H9 (cell line): Measurements from ENCODE around the gene STS. TPM values are rescaled to one million over a fixed set of nuclear protein-coding genes. Genes with fewer than 3 reads are reported as not detected.

ENCODE experiments used
- DNase-seq: peaks from one replicate; pipeline ENCODE4 v3.0.0-alpha.2; 2017
- H2AFZ ChIP-seq: one replicate; pipeline ENCODE4 v1.6.1; 2013; ENCODE audit warnings: mild to moderate bottlenecking, low read length, control low read depth, moderate library complexity
- H2AK5ac ChIP-seq: 2 replicates; pipeline ENCODE4 v1.6.1; 2013; ENCODE audit warnings: low read length, control low read depth, mixed read lengths; ENCODE audit not compliant: insufficient read length
- H2BK120ac ChIP-seq: one replicate; pipeline ENCODE4 v1.6.1; 2013; ENCODE audit warnings: low read depth, mild to moderate bottlenecking, low read length, control low read depth, inconsistent platforms; ENCODE audit not compliant: poor library complexity, severe bottlenecking
- H2BK12ac ChIP-seq: 2 replicates; pipeline ENCODE4 v1.6.1; 2013; ENCODE audit warnings: low read length, control low read depth, mixed read lengths, low read depth; ENCODE audit not compliant: insufficient read length
- H2BK15ac ChIP-seq: 2 replicates; pipeline ENCODE4 v1.6.1; 2013; ENCODE audit warnings: low read depth, low read length, control low read depth
- H2BK20ac ChIP-seq: one replicate; pipeline ENCODE4 v1.6.1; 2013; ENCODE audit warnings: low read depth, mild to moderate bottlenecking, low read length, control low read depth, inconsistent platforms; ENCODE audit not compliant: poor library complexity, severe bottlenecking
- H2BK5ac ChIP-seq: 2 replicates; pipeline ENCODE4 v1.6.1; 2013; ENCODE audit warnings: low read length, control low read depth, mixed read lengths; ENCODE audit not compliant: insufficient read length
- H3K14ac ChIP-seq: 2 replicates; pipeline ENCODE4 v1.6.1; 2013; ENCODE audit warnings: low read length, control low read depth; ENCODE audit not compliant: insufficient read depth
- H3K18ac ChIP-seq: 2 replicates; pipeline ENCODE4 v1.6.1; 2013; ENCODE audit warnings: low read depth, mild to moderate bottlenecking, mixed read lengths, low read length, control low read depth; ENCODE audit not compliant: insufficient read length
- H3K23ac ChIP-seq: 2 replicates; pipeline ENCODE4 v1.6.1; 2013; ENCODE audit warnings: low read length, control low read depth, mixed read lengths, low read depth; ENCODE audit not compliant: insufficient read length
- H3K23me2 ChIP-seq: 2 replicates; pipeline ENCODE4 v1.6.1; 2013; ENCODE audit warnings: low read depth, mild to moderate bottlenecking, mixed read lengths, low read length, control low read depth; ENCODE audit not compliant: insufficient read length, poor library complexity, severe bottlenecking
- H3K27ac ChIP-seq: 2 replicates; pipeline ENCODE4 v1.5.1; 2013; ENCODE audit warnings: low read length, control low read depth, mixed read lengths, low read depth; ENCODE audit not compliant: insufficient read length
- H3K27me3 ChIP-seq: 2 replicates; pipeline ENCODE4 v1.6.1; 2013; ENCODE audit warnings: low read length, control low read depth, inconsistent platforms; ENCODE audit not compliant: insufficient read depth
- H3K4ac ChIP-seq: 2 replicates; pipeline ENCODE4 v1.6.1; 2013; ENCODE audit warnings: low read depth, mild to moderate bottlenecking, control low read depth, inconsistent platforms, low read length, moderate library complexity
- H3K4me1 ChIP-seq: 2 replicates; pipeline ENCODE4 v1.6.1; 2013; ENCODE audit warnings: low read length, control low read depth, inconsistent platforms; ENCODE audit not compliant: insufficient read depth
- H3K4me2 ChIP-seq: 2 replicates; pipeline ENCODE4 v1.6.1; 2013; ENCODE audit warnings: low read length, control low read depth, mixed read lengths; ENCODE audit not compliant: insufficient read length, insufficient read depth
- H3K56ac ChIP-seq: 2 replicates; pipeline ENCODE4 v1.6.1; 2013; ENCODE audit warnings: low read depth, mild to moderate bottlenecking, mixed read lengths, low read length, control low read depth; ENCODE audit not compliant: insufficient read length
- H3K79me1 ChIP-seq: 2 replicates; pipeline ENCODE4 v1.6.1; 2013; ENCODE audit warnings: low read depth, mild to moderate bottlenecking, moderate library complexity, low read length, control low read depth, inconsistent platforms; ENCODE audit not compliant: insufficient read depth, poor library complexity, severe bottlenecking
- H3K79me2 ChIP-seq: 2 replicates; pipeline ENCODE4 v1.6.1; 2013; ENCODE audit warnings: low read length, control low read depth, inconsistent platforms; ENCODE audit not compliant: insufficient read depth
- H3K9ac ChIP-seq: 2 replicates; pipeline ENCODE4 v1.6.1; 2013; ENCODE audit warnings: low read length, control low read depth, mixed read lengths; ENCODE audit not compliant: insufficient read length; ENCODE audit errors: extremely low read depth
- H3K9me3 ChIP-seq: one replicate; pipeline ENCODE4 v1.6.1; 2013; ENCODE audit warnings: low read depth, low read length, inconsistent platforms; ENCODE audit not compliant: control insufficient read depth
- H3T11ph ChIP-seq: one replicate; pipeline ENCODE4 v1.6.1; 2013; ENCODE audit warnings: mild to moderate bottlenecking, low read length, control low read depth, inconsistent platforms
- H4K20me1 ChIP-seq: one replicate; pipeline ENCODE4 v1.6.1; 2013; ENCODE audit not compliant: control insufficient read depth, insufficient read length, insufficient read depth
- H4K5ac ChIP-seq: 2 replicates; pipeline ENCODE4 v1.6.1; 2013; ENCODE audit warnings: low read depth, mild to moderate bottlenecking, mixed read lengths, low read length, control low read depth; ENCODE audit not compliant: insufficient read length
- H4K8ac ChIP-seq: replicated peaks from 2 replicates; pipeline ENCODE4 v1.6.1; 2013; ENCODE audit warnings: low read length, control low read depth, mixed read lengths, low read depth; ENCODE audit not compliant: insufficient read length
- H4K91ac ChIP-seq: 2 replicates; pipeline ENCODE4 v1.6.1; 2013; ENCODE audit warnings: low read depth, mild to moderate bottlenecking, moderate library complexity, mixed read lengths, low read length, control low read depth; ENCODE audit not compliant: insufficient read length
- H3K27ac Mint-ChIP-seq, 3 experiments: 2 replicates in 2 of 3; 3 replicates in 1 of 3; pipeline ENCODE4 v1.8.0; 2020 to 2021; ENCODE audit warnings: mixed read lengths in 3 of 3, mild to moderate bottlenecking in 1 of 3, moderate library complexity in 1 of 3
- H3K27me3 Mint-ChIP-seq: 2 replicates; pipeline ENCODE4 v1.8.0; 2021; ENCODE audit warnings: low read depth, mild to moderate bottlenecking, moderate library complexity, mixed read lengths
- H3K36me3 Mint-ChIP-seq, 3 experiments: 2 replicates in 2 of 3; 3 replicates in 1 of 3; pipeline ENCODE4 v1.8.0; 2020 to 2021; ENCODE audit warnings: low read depth in 3 of 3, mixed read lengths in 3 of 3; ENCODE audit not compliant: insufficient read depth in 1 of 3
- H3K4me1 Mint-ChIP-seq, 2 experiments: 2 replicates each; pipeline ENCODE4 v1.8.0; 2020; ENCODE audit warnings: mixed read lengths in 2 of 2
- H3K4me3 Mint-ChIP-seq, 2 experiments: 2 replicates in 1 of 2; 3 replicates in 1 of 2; pipeline ENCODE4 v1.8.0; 2020 to 2021; ENCODE audit warnings: mild to moderate bottlenecking in 2 of 2, mixed read lengths in 2 of 2, moderate library complexity in 1 of 2
- H3K9me3 Mint-ChIP-seq, 2 experiments: 2 replicates in 1 of 2; 3 replicates in 1 of 2; pipeline ENCODE4 v1.8.0; 2020; ENCODE audit warnings: mild to moderate bottlenecking in 2 of 2, mixed read lengths in 2 of 2, moderate library complexity in 1 of 2
- CTCF ChIP-seq: fragments of 200-600 bp; sonication (generic); conservative IDR thresholded peaks from 3 replicates; pipeline ENCODE4 v1.8.0; 2021; ENCODE audit warnings: antibody characterized with exemption, mild to moderate bottlenecking
- WGBS: extraction: QIAGEN DNeasy Blood & Tissue Kit; methylation state at CpG from one replicate; pipeline ENCODE4 v1.1.7; 2013; ENCODE audit warnings: missing lambda C conversion rate, low lambda C conversion rate, mixed read lengths; ENCODE audit not compliant: insufficient read length; ENCODE audit errors: extremely low coverage; 5-methylcytosine and 5-hydroxymethylcytosine counted together
- total RNA-seq: library from RNA; stranded (reverse); gene quantifications from 2 replicates; pipeline ENCODE4 v1.2.1, GENCODE V29; 2021

Gene STS
- total RNA-seq, 1 experiment from 2014 or later = 3.6 TPM

DNA sequence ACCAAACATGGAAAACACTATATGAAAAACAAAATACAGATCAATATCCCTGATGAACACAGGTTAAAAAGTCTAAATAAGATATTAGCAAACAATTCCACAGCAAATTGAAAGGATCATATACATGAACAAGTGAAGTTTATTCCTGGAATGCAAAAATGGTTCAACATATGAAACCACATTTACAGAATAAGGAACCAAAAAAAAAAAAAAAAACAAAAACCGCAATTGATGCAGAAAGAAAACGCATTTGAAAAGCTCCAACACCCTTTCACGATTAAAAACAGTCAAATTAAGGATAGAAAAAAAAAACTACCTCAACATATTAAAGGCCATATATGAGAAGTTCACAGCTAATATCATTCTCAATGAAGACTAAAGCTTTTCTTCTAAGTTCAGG is 45.4 kb upstream of the STS start:
- no peak overlapping the region for H3K14ac ChIP-seq
- H3K56ac ChIP-seq = no peak overlapping the region
- TF ChIP-seq CTCF = no peak
- H2AK5ac ChIP-seq = no peak overlapping the region
- H3T11ph ChIP-seq = no peak overlapping the region
- H3K27me3 ChIP-seq = no peaks in the 10 kb centered on the region
- H4K8ac ChIP-seq = no peak overlapping the region
- H3K36me3 Mint-ChIP-seq = peaks cover 14 to 21% (median 21%) of the 10 kb centered on the region in 3 experiments; a peak in 6 of 7 replicates
- DNase-seq = no peak
- H3K4me1 Mint-ChIP-seq = peaks cover 17 to 21% of the 10 kb centered on the region in 2 experiments
- H2BK5ac ChIP-seq = no peak overlapping the region
- H3K23ac ChIP-seq = no peak overlapping the region
- no peak overlapping the region for H3K4me3 Mint-ChIP-seq
- H3K27ac ChIP-seq = no peak overlapping the region
- H4K20me1 ChIP-seq = no peaks in the 10 kb centered on the region
- no peaks in the 10 kb centered on the region for H3K23me2 ChIP-seq
- no peak overlapping the region for H3K18ac ChIP-seq
- no peak overlapping the region for H3K27ac Mint-ChIP-seq
- no peak overlapping the region for H3K4me2 ChIP-seq
- peaks cover 3% of the 10 kb centered on the region for H3K4me1 ChIP-seq
- H2AFZ ChIP-seq = no peak overlapping the region
- H3K79me1 ChIP-seq = peaks cover 4% of the 10 kb centered on the region
- no peak overlapping the region for H2BK12ac ChIP-seq
- no peaks in the 10 kb centered on the region; a peak in 1 of 5 replicates for H3K9me3 Mint-ChIP-seq
- H3K4ac ChIP-seq = no peak overlapping the region
- no CpG with 5 or more reads among the region's 3 CpGs for WGBS
- no peaks in the 10 kb centered on the region for H3K79me2 ChIP-seq
- H4K91ac ChIP-seq = no peak overlapping the region
- no peak overlapping the region for H4K5ac ChIP-seq
- H3K9ac ChIP-seq = no peak overlapping the region
- H3K9me3 ChIP-seq = no peaks in the 10 kb centered on the region
- no peak overlapping the region for H2BK20ac ChIP-seq
- no peak overlapping the region for H2BK120ac ChIP-seq
- H3K27me3 Mint-ChIP-seq = no peaks in the 10 kb centered on the region
- H2BK15ac ChIP-seq = no peak overlapping the region
